Neural cell (in vitro differentiated cells): ENCODE measurements around the gene SVEP1.

Source experiments
- CTCF ChIP-seq: fragments of 450-650 bp; IDR thresholded peaks from 2 replicates; pipeline ENCODE4 v1.5.1; 2014; ENCODE audit warnings: antibody characterized with exemption, mild to moderate bottlenecking, moderate library complexity; ENCODE audit not compliant: poor library complexity, severe bottlenecking
- EZH2 ChIP-seq: fragments of 200-600, 300-800 bp; shearing (Covaris generic), sonication (generic); IDR thresholded peaks from 2 replicates; pipeline ENCODE4 v1.6.1; 2014; ENCODE audit warnings: antibody characterized with exemption, low read length, borderline replicate concordance, mild to moderate bottlenecking; ENCODE audit not compliant: insufficient read depth, poor library complexity, severe bottlenecking
- POLR2AphosphoS5 ChIP-seq: IDR thresholded peaks from 2 replicates; pipeline ENCODE4 v1.6.1; 2012
- RAD21 ChIP-seq: fragments of 450-650 bp; conservative IDR thresholded peaks from 2 replicates; pipeline ENCODE4 v1.6.1; 2014; ENCODE audit warnings: antibody characterized with exemption, mild to moderate bottlenecking, moderate library complexity
- TAF1 ChIP-seq: IDR thresholded peaks from 2 replicates; pipeline ENCODE4 v1.6.1; 2012; ENCODE audit warnings: low read depth
- TF ChIP-seq, protein P1 (sequence below): IDR thresholded peaks from 2 replicates; pipeline ENCODE4 v1.6.1; 2012; ENCODE audit warnings: borderline replicate concordance

DNA sequence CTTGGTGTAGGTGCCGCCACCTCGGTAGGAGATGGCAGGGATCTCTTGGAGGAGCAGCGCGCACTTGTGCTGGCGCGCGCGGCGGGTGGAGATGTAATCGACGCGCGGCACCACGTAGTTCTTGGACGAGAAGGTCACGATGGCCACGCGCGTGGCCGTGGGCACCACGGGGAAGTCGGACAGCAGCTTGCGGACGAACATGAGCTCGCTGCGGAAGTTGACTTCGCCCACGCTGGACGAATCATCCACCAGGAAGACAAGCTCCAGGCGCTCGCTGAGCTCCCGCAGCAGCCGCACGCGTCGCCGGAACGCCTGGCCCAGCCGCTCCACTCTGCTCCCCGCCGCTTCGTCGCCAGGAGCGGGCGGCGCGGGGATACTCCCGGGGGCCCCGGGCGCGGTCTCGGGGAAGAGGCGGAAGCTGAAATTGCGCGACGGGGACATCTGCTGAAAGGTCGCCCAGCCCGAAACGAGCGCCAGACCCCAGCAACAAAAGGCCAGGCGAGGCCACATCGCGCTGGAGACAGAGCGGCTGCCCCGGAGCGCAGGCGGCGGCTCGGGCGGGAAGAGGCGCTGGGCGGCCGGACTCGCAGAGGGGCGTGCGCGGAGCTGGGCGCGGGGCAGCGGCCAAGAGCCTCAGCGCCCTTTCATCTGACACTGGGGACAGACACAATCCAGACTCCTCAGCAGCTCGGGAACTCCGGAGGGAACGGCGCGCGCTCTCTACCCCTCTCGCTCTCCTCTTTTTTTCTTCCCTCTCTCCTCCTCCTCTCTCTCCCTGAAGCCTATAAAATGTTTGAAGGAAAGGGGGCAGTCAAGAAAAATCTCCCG, at the start of gene SVEP1:
- TF ChIP-seq POLR2AphosphoS5 (no peak), CTCF (no peak), RAD21 (no peak), TAF1 (no peak), EZH2 (no peak)
- TF ChIP-seq, protein P1, sequence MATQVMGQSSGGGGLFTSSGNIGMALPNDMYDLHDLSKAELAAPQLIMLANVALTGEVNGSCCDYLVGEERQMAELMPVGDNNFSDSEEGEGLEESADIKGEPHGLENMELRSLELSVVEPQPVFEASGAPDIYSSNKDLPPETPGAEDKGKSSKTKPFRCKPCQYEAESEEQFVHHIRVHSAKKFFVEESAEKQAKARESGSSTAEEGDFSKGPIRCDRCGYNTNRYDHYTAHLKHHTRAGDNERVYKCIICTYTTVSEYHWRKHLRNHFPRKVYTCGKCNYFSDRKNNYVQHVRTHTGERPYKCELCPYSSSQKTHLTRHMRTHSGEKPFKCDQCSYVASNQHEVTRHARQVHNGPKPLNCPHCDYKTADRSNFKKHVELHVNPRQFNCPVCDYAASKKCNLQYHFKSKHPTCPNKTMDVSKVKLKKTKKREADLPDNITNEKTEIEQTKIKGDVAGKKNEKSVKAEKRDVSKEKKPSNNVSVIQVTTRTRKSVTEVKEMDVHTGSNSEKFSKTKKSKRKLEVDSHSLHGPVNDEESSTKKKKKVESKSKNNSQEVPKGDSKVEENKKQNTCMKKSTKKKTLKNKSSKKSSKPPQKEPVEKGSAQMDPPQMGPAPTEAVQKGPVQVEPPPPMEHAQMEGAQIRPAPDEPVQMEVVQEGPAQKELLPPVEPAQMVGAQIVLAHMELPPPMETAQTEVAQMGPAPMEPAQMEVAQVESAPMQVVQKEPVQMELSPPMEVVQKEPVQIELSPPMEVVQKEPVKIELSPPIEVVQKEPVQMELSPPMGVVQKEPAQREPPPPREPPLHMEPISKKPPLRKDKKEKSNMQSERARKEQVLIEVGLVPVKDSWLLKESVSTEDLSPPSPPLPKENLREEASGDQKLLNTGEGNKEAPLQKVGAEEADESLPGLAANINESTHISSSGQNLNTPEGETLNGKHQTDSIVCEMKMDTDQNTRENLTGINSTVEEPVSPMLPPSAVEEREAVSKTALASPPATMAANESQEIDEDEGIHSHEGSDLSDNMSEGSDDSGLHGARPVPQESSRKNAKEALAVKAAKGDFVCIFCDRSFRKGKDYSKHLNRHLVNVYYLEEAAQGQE: no peak
